Activated CD8-positive, alpha-beta memory T cell treated with anti-CD3 and anti-CD28 coated beads for 1 hour (primary cell): ENCODE measurements around the gene RXYLT1.

ENCODE experiments used
- DNase-seq, 2 donors: peaks; one replicate each; pipeline ENCODE4 v3.0.0-alpha.2; 2020; ENCODE audit warnings: low read depth in 1 of 2; ENCODE audit errors: extremely low read depth in 1 of 2

Gene RXYLT1

GRCh38 chr12:63795944-63796343, 16.2 kb downstream of the RXYLT1 start:
- no peak for DNase-seq

- DNase-seq = no peak
Measured at GRCh38 chr12:63802012-63802608, 22.4 kb downstream of the RXYLT1 start.

- no peak for DNase-seq
Measured at GRCh38 chr12:63804746-63805145, 25.0 kb downstream of the RXYLT1 start.

GRCh38 chr12:63805704-63806672, 26.3 kb downstream of the RXYLT1 start:
- no peak for DNase-seq

GRCh38 chr12:63808631-63809030, 28.9 kb downstream of the RXYLT1 start:
- no peak for DNase-seq

GRCh38 chr12:63809566-63809965, 29.9 kb downstream of the RXYLT1 start:
- no peak for DNase-seq

GRCh38 chr12:63811334-63811733, 31.6 kb downstream of the RXYLT1 start:
- no peak for DNase-seq

GRCh38 chr12:63811755-63812154, 32.0 kb downstream of the RXYLT1 start:
- DNase-seq = no peak

- no peak for DNase-seq
Measured at GRCh38 chr12:63814146-63814772, 34.5 kb downstream of the RXYLT1 start.

GRCh38 chr12:63815482-63815852, 35.8 kb downstream of the RXYLT1 start:
- no peak for DNase-seq

GRCh38 chr12:63816031-63816430, 36.3 kb downstream of the RXYLT1 start:
- DNase-seq = no peak

GRCh38 chr12:63820427-63820826, 40.7 kb downstream of the RXYLT1 start:
- no peak for DNase-seq

GRCh38 chr12:63821781-63822251, 42.1 kb downstream of the RXYLT1 start:
- no peak for DNase-seq

- DNase-seq = no peak
Measured at GRCh38 chr12:63822352-63822751, 42.6 kb downstream of the RXYLT1 start.

- DNase-seq = no peak
Measured at GRCh38 chr12:63823040-63823439, 43.3 kb downstream of the RXYLT1 start.

GRCh38 chr12:63826006-63826585, 46.4 kb downstream of the RXYLT1 start:
- DNase-seq = no peak

- no peak for DNase-seq
Measured at GRCh38 chr12:63828867-63829266, 49.2 kb downstream of the RXYLT1 start.

GRCh38 chr12:63836046-63836445, 56.3 kb downstream of the RXYLT1 start:
- DNase-seq = no peak

GRCh38 chr12:63836936-63837335, 57.2 kb downstream of the RXYLT1 start:
- DNase-seq = no peak

GRCh38 chr12:63838411-63838810, 58.7 kb downstream of the RXYLT1 start:
- no peak for DNase-seq

GRCh38 chr12:63841011-63841410, 61.3 kb downstream of the RXYLT1 start:
- no peak for DNase-seq
